H1 (cell line): ENCODE measurements around the gene ARID5A. TPM values are rescaled to one million over a fixed set of nuclear protein-coding genes. Genes with fewer than 3 reads are reported as not detected.

Experiments used
- BRCA1 ChIP-seq: IDR thresholded peaks from 2 replicates; pipeline ENCODE4 v1.6.1; 2012; ENCODE audit warnings: low read depth, low read length, improper control_type of control experiment
- CEBPB ChIP-seq: IDR thresholded peaks from 2 replicates; pipeline ENCODE4 v1.6.1; 2012; ENCODE audit warnings: low read depth, low read length
- CHD2 ChIP-seq: IDR thresholded peaks from 2 replicates; pipeline ENCODE4 v1.6.1; 2012; ENCODE audit warnings: low read length, improper control_type of control experiment
- CTBP2 ChIP-seq: IDR thresholded peaks from 2 replicates; pipeline ENCODE4 v1.7.0; 2011; ENCODE audit warnings: borderline replicate concordance, mild to moderate bottlenecking, moderate library complexity, mixed read lengths, low read length; ENCODE audit not compliant: insufficient read depth, insufficient read length
- EGR1 ChIP-seq: IDR thresholded peaks from 2 replicates; pipeline ENCODE4 v1.6.1; 2011; ENCODE audit warnings: low read depth, low read length, borderline replicate concordance
- EP300 ChIP-seq, 2 experiments: IDR thresholded peaks; 1 replicate in 1 of 2; 2 replicates in 1 of 2; pipeline ENCODE4 v1.6.1; 2011 to 2012; ENCODE audit warnings: low read depth in 2 of 2, low read length in 2 of 2, mild to moderate bottlenecking in 2 of 2, borderline replicate concordance in 1 of 2, inconsistent platforms in 1 of 2, moderate library complexity in 1 of 2
- EZH2 ChIP-seq: fragments of 200-600 bp; sonication (generic); IDR thresholded peaks from 2 replicates; pipeline ENCODE4 v1.7.1; 2012; ENCODE audit warnings: low read depth, mild to moderate bottlenecking, moderate library complexity, low read length, inconsistent platforms; ENCODE audit not compliant: severe bottlenecking
- FOSL1 ChIP-seq: IDR thresholded peaks from 2 replicates; pipeline ENCODE4 v1.6.1; 2011; ENCODE audit warnings: mild to moderate bottlenecking, low read depth, low read length, moderate library complexity; ENCODE audit not compliant: insufficient read depth
- HDAC6 ChIP-seq: IDR thresholded peaks from one replicate; pipeline ENCODE4 v1.7.1; 2012; ENCODE audit warnings: low read depth, mild to moderate bottlenecking, inconsistent platforms, low read length, moderate library complexity
- JUND ChIP-seq: IDR thresholded peaks from 2 replicates; pipeline ENCODE4 v1.6.1; 2011; ENCODE audit warnings: mild to moderate bottlenecking, improper control_type of control experiment, low read length
- KDM4A ChIP-seq: IDR thresholded peaks from one replicate; pipeline ENCODE4 v1.7.1; 2012; ENCODE audit warnings: low read depth, mild to moderate bottlenecking, moderate library complexity, low read length, inconsistent platforms; ENCODE audit not compliant: severe bottlenecking
- MAFK ChIP-seq: IDR thresholded peaks from 2 replicates; pipeline ENCODE4 v1.6.1; 2012; ENCODE audit warnings: low read depth, mild to moderate bottlenecking, improper control_type of control experiment, low read length
- RAD21 ChIP-seq, 2 experiments: IDR thresholded peaks in 1 of 2; conservative IDR thresholded peaks in 1 of 2; 2 replicates each; pipeline ENCODE4 v1.6.1; 2011; ENCODE audit warnings: low read depth in 2 of 2, low read length in 2 of 2, improper control_type of control experiment in 1 of 2, inconsistent platforms in 1 of 2, mild to moderate bottlenecking in 1 of 2, moderate library complexity in 1 of 2
- RBBP5 ChIP-seq: IDR thresholded peaks from 2 replicates; pipeline ENCODE4 v1.7.1; 2012; ENCODE audit warnings: low read depth, mild to moderate bottlenecking, inconsistent platforms, low read length, moderate library complexity, borderline replicate concordance
- RXRA ChIP-seq: IDR thresholded peaks from 2 replicates; pipeline ENCODE4 v1.6.1; 2011; ENCODE audit warnings: low read depth, mild to moderate bottlenecking, low read length, moderate library complexity; ENCODE audit not compliant: insufficient read depth
- SAP30 ChIP-seq: fragments of 300-600 bp; sonication (generic); IDR thresholded peaks from 2 replicates; pipeline ENCODE4 v1.7.1; 2012; ENCODE audit warnings: low read length, moderate library complexity, mild to moderate bottlenecking, inconsistent platforms; ENCODE audit not compliant: insufficient read depth, insufficient replicate concordance
- SIRT6 ChIP-seq: IDR thresholded peaks from one replicate; pipeline ENCODE4 v1.7.1; 2012; ENCODE audit warnings: low read length, inconsistent platforms
- SIX5 ChIP-seq: IDR thresholded peaks from 2 replicates; pipeline ENCODE4 v1.6.1; 2011; ENCODE audit warnings: mild to moderate bottlenecking, low read depth, low read length
- SP4 ChIP-seq: IDR thresholded peaks from 2 replicates; pipeline ENCODE4 v1.6.1; 2012; ENCODE audit warnings: low read length, inconsistent platforms
- SRF ChIP-seq: IDR thresholded peaks from 2 replicates; pipeline ENCODE4 v1.6.1; 2011; ENCODE audit warnings: mild to moderate bottlenecking, low read depth, low read length, moderate library complexity
- SUZ12 ChIP-seq: fragments of 200-600 bp; sonication (generic); IDR thresholded peaks from 2 replicates; pipeline ENCODE4 v1.6.1; 2012; ENCODE audit warnings: mild to moderate bottlenecking, inconsistent platforms, low read length, moderate library complexity, mixed read lengths
- TBP ChIP-seq: IDR thresholded peaks from 2 replicates; pipeline ENCODE4 v1.6.1; 2011; ENCODE audit warnings: low read depth, low read length, improper control_type of control experiment
- TCF12 ChIP-seq: IDR thresholded peaks from 2 replicates; pipeline ENCODE4 v1.6.1; 2011; ENCODE audit warnings: low read depth, mild to moderate bottlenecking, low read length
- TEAD4 ChIP-seq: IDR thresholded peaks from 2 replicates; pipeline ENCODE4 v1.6.1; 2012; ENCODE audit warnings: low read depth, low read length, inconsistent platforms, mixed read lengths
- YY1 ChIP-seq: IDR thresholded peaks from 2 replicates; pipeline ENCODE4 v1.6.1; 2011; ENCODE audit warnings: low read depth, mild to moderate bottlenecking, low read length
- ZNF274 ChIP-seq: IDR thresholded peaks from 2 replicates; pipeline ENCODE4 v1.7.0; 2012; ENCODE audit warnings: low read length, borderline replicate concordance; ENCODE audit errors: extremely low read depth
- polyA plus RNA-seq, 7 experiments: library from polyadenylated mRNA; depleted of rRNA in 3 of 7; stranded (reverse) in 5 of 7; unstranded in 2 of 7; fragments of >200 nt in 5 of 7; fragments of 200-250 nt in 2 of 7; gene quantifications; 1 replicate in 5 of 7; 2 replicates in 1 of 7; 4 replicates in 1 of 7; pipeline versions ENCODE4 v1.2.1 to v1.2.3, GENCODE V29; 2011 to 2013; ENCODE audit warnings: missing spikeins in 2 of 7, mixed read lengths in 2 of 7
- total RNA-seq: library from RNA; stranded (reverse); fragmentation: NEBNext Ultra II Directional; extraction: Animal tissue kit (Norgen Biotek cat#: 25700); gene quantifications from 2 replicates; pipeline ENCODE4 v1.2.1, GENCODE V29; 2021

ARID5A gene
- total and polyA plus RNA-seq, 2 of the 8 experiments (the other 6 are each of a cell fraction or from before 2014, with no cell fraction given), result 3.3 to 5.3 TPM

GRCh38 chr2:96536445-96537065, at the start of gene ARID5A (continued):
- TF ChIP-seq FOSL1, result no peak
- peak; percentile 73 for TF ChIP-seq TBP
- no peak for TF ChIP-seq HDAC6
- no peak for TF ChIP-seq RXRA
- TF ChIP-seq EGR1, result no peak
- no peak for TF ChIP-seq TEAD4
- TF ChIP-seq BRCA1, result no peak
- no peak for TF ChIP-seq CEBPB
- no peak for TF ChIP-seq TCF12
- no peak for TF ChIP-seq SRF
- no peak for TF ChIP-seq CHD2
- TF ChIP-seq SP4, result 0 out of 2 replicates have a peak, but pooled peaks have one; percentile 53
- no peak for TF ChIP-seq SIRT6
- no peak for TF ChIP-seq RAD21 (IDR thresholded peaks at IDR 0.05 in 1 of 2, conservative IDR thresholded peaks at IDR 0.05 in 1 of 2; ENCODE audit: low read depth in 2 of 2, low read length in 2 of 2)
- TF ChIP-seq SIX5, result peak; percentile 61; the same call in 1 of the 2 replicates
- no peak for TF ChIP-seq YY1
- TF ChIP-seq RBBP5, result 0 out of 2 replicates have a peak, but pooled peaks have one; percentile 12
- no peak for TF ChIP-seq SAP30
- no peak for TF ChIP-seq JUND
- no peak for TF ChIP-seq SUZ12
- no peak for TF ChIP-seq EP300 (IDR thresholded peaks at IDR 0.05; ENCODE audit: borderline replicate concordance in 1 of 2, low read depth in 2 of 2, low read length in 2 of 2)
- no peak for TF ChIP-seq CTBP2
- TF ChIP-seq MAFK, result no peak
- peak; percentile 51 for TF ChIP-seq KDM4A
- TF ChIP-seq EZH2, result no peak
- TF ChIP-seq ZNF274, result no peak
